ENCODE data around the gene FCHO2.

DNA sequence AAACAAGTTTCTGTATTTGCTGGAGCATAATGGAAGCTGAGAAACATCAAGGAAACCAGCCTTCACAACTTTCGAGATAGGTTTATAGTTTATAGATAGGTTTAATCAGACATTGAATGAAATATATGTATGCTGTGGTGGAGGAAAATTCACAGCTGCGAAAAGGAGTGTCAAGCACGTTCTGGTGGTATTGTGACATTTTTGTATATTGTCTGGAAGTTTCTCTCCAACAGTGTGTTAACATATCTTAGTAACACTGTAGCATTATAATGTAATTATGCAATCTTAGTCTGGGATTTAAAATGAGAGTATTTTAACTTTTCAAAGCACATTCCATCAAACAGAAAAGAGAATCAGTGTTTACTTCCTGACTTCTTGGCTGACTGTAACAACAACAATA is 50.0 kb downstream of the FCHO2 start:
- no peak for TF ChIP-seq NFIC (IDR thresholded peaks at IDR 0.05)
- TF ChIP-seq, protein P1, sequence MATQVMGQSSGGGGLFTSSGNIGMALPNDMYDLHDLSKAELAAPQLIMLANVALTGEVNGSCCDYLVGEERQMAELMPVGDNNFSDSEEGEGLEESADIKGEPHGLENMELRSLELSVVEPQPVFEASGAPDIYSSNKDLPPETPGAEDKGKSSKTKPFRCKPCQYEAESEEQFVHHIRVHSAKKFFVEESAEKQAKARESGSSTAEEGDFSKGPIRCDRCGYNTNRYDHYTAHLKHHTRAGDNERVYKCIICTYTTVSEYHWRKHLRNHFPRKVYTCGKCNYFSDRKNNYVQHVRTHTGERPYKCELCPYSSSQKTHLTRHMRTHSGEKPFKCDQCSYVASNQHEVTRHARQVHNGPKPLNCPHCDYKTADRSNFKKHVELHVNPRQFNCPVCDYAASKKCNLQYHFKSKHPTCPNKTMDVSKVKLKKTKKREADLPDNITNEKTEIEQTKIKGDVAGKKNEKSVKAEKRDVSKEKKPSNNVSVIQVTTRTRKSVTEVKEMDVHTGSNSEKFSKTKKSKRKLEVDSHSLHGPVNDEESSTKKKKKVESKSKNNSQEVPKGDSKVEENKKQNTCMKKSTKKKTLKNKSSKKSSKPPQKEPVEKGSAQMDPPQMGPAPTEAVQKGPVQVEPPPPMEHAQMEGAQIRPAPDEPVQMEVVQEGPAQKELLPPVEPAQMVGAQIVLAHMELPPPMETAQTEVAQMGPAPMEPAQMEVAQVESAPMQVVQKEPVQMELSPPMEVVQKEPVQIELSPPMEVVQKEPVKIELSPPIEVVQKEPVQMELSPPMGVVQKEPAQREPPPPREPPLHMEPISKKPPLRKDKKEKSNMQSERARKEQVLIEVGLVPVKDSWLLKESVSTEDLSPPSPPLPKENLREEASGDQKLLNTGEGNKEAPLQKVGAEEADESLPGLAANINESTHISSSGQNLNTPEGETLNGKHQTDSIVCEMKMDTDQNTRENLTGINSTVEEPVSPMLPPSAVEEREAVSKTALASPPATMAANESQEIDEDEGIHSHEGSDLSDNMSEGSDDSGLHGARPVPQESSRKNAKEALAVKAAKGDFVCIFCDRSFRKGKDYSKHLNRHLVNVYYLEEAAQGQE (IDR thresholded peaks at IDR 0.05; ENCODE audit: low read depth): no peak
- TF ChIP-seq RAD21 (IDR thresholded peaks at IDR 0.05; ENCODE audit: low read depth): no peak
- no peak for TF ChIP-seq EP300 (IDR thresholded peaks at IDR 0.05; ENCODE audit: borderline replicate concordance)
- TF ChIP-seq, protein P2, sequence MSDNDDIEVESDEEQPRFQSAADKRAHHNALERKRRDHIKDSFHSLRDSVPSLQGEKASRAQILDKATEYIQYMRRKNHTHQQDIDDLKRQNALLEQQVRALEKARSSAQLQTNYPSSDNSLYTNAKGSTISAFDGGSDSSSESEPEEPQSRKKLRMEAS (IDR thresholded peaks at IDR 0.05): no peak
- no peak for TF ChIP-seq CEBPB (IDR thresholded peaks at IDR 0.05)
- TF ChIP-seq EGR1 (IDR thresholded peaks at IDR 0.05): no peak
- no peak for TF ChIP-seq YY1 (IDR thresholded peaks at IDR 0.05; ENCODE audit: low read depth)

Data from Ishikawa (cell line).